Esophagus squamous epithelium (tissue), 5 donors: ENCODE data around the gene SEMA3F. TPM values are rescaled to one million over a fixed set of nuclear protein-coding genes. Genes with fewer than 3 reads are reported as not detected.

ENCODE experiments used
- DNase-seq: peaks from one replicate; lab custom pipeline; 2025; lab: John Stamatoyannopoulos, UW
- H3K27ac ChIP-seq, 4 donors: fragments of 200-600 bp; sonication (generic); one replicate each; pipeline ENCODE4 v1.5.1; 2016 to 2019; ENCODE audit warnings: mild to moderate bottlenecking in 1 of 4
- H3K27me3 ChIP-seq, 4 donors: fragments of 200-600 bp; sonication (generic); 1 replicate in 3 of 4; 2 replicates in 1 of 4; pipeline versions ENCODE4 v1.5.1 to v1.6.0; 2017 to 2021; ENCODE audit warnings: antibody characterized with exemption in 1 of 4
- H3K36me3 ChIP-seq, 3 donors: fragments of 200-600 bp; sonication (generic); one replicate each; pipeline ENCODE4 v1.5.1; 2016 to 2019
- H3K4me1 ChIP-seq, 3 donors: fragments of 200-600 bp; sonication (generic); one replicate each; pipeline ENCODE4 v1.5.1; 2017 to 2019
- H3K4me3 ChIP-seq, 4 donors: fragments of 200-600 bp; sonication (generic); 1 replicate in 3 of 4; 2 replicates in 1 of 4; pipeline ENCODE4 v1.5.1; 2016 to 2019; ENCODE audit warnings: mild to moderate bottlenecking in 2 of 4, moderate library complexity in 1 of 4
- H3K9me3 ChIP-seq, 3 donors: fragments of 200-600 bp; sonication (generic); one replicate each; pipeline ENCODE4 v1.5.1; 2016 to 2019
- CTCF ChIP-seq, 6 experiments: fragments of 450-650 bp in 4 of 6; fragments of 200-600 bp in 2 of 6; sonication (generic) in 2 of 6; IDR thresholded peaks; one replicate each; pipeline ENCODE4 v1.5.1; 2016 to 2019; ENCODE audit warnings: antibody characterized with exemption in 6 of 6, mild to moderate bottlenecking in 4 of 6, moderate library complexity in 4 of 6
- POLR2A ChIP-seq, 4 donors: fragments of 450-650 bp; IDR thresholded peaks; one replicate each; pipeline ENCODE4 v1.6.1; 2017; ENCODE audit warnings: antibody characterized with exemption in 4 of 4, mild to moderate bottlenecking in 4 of 4, moderate library complexity in 3 of 4
- WGBS, 2 donors: methylation state at CpG; one replicate each; pipeline ENCODE4 v1.1.5; 2018; 5-methylcytosine and 5-hydroxymethylcytosine counted together
- intact Hi-C: fragments of 100-400 bp; cut with DNase I; formaldehyde crosslinking; loops from one replicate; pipeline ENCODE4 v1.15.0; 2022
- total RNA-seq, 4 donors: library from RNA; depleted of rRNA; stranded (reverse); fragments of >200 nt; gene quantifications; one replicate each; pipeline ENCODE4 v1.1.0, GENCODE V29; 2016
- donor health status: DM: yes; HTN: yes; CAD: no.

The SEMA3F gene
- total RNA-seq, 4 donors from 2014 or later = 56.8 to 146 (median 109) TPM

- Histone ChIP-seq H3K27ac (no peak overlapping the region), H3K36me3 (no peaks in the 10 kb centered on the region), H3K4me3 (no peak overlapping the region), H3K9me3 (no peaks in the 10 kb centered on the region), H3K4me1 (peaks cover 9 to 26% (median 10%) of the 10 kb centered on the region in 3 donors), H3K27me3 (peaks cover 0 to 84% (median 11%) of the 10 kb centered on the region in 4 donors)
- 64 to 71% methylated on average over 6 of the region's 6 CpGs for whole genome bisulfite sequencing, 2 donors
- TF ChIP-seq CTCF (IDR thresholded peaks at IDR 0.05) = no peak
- TF ChIP-seq POLR2A (IDR thresholded peaks at IDR 0.05) = no peak
- intact Hi-C loops = no loop called here
- DNase-seq = no peak
Measured at GRCh38 chr3:50196253-50196801, 41.2 kb downstream of the SEMA3F start.

- H3K4me3 ChIP-seq = no peak overlapping the region
- no peak for TF ChIP-seq POLR2A (IDR thresholded peaks at IDR 0.05)
- TF ChIP-seq CTCF (IDR thresholded peaks at IDR 0.05) = no peak
- peaks cover 13 to 22% (median 16%) of the 10 kb centered on the region in 3 donors for H3K4me1 ChIP-seq
- no peaks in the 10 kb centered on the region for H3K36me3 ChIP-seq
- no peak overlapping the region for H3K27ac ChIP-seq
- no peaks in the 10 kb centered on the region for H3K9me3 ChIP-seq
- DNase-seq = no peak
- WGBS, 2 donors = 60% methylated on average over 2 of the region's 10 CpGs; no CpG with 5 or more reads in 1 of the 2 donors
- intact Hi-C loops = no loop called here
- H3K27me3 ChIP-seq = peaks cover 6 to 90% (median 12%) of the 10 kb centered on the region in 4 donors
Measured at GRCh38 chr3:50201573-50202315, 46.6 kb downstream of the SEMA3F start.

- WGBS, 2 donors = 73 to 82% methylated on average over 14 to 16 of the region's 16 CpGs
- intact Hi-C loops = no loop called here
- no peak for DNase-seq
- TF ChIP-seq CTCF (IDR thresholded peaks at IDR 0.05) (no peak), POLR2A (IDR thresholded peaks at IDR 0.05) (no peak)
- Histone ChIP-seq H3K4me3 (no peak overlapping the region), H3K9me3 (no peaks in the 10 kb centered on the region), H3K36me3 (no peaks in the 10 kb centered on the region), H3K27ac (no peak overlapping the region), H3K27me3 (peaks cover 6 to 92% (median 12%) of the 10 kb centered on the region in 4 donors), H3K4me1 (peaks cover 13 to 22% (median 16%) of the 10 kb centered on the region in 3 donors)
Measured at GRCh38 chr3:50202353-50203112, 47.4 kb downstream of the SEMA3F start.

GRCh38 chr3:50203113-50203808 is 48.1 kb downstream of the SEMA3F start:
- intact Hi-C loops = no loop called here
- H3K4me1 ChIP-seq = peaks cover 13 to 22% (median 16%) of the 10 kb centered on the region in 3 donors
- H3K4me3 ChIP-seq = no peak overlapping the region
- no peak overlapping the region for H3K27ac ChIP-seq
- no peaks in the 10 kb centered on the region for H3K9me3 ChIP-seq
- peaks cover 6 to 89% (median 12%) of the 10 kb centered on the region in 4 donors for H3K27me3 ChIP-seq
- DNase-seq = no peak
- no peaks in the 10 kb centered on the region for H3K36me3 ChIP-seq
- WGBS, 2 donors = 76% methylated on average over 3 to 5 of the region's 9 CpGs
- TF ChIP-seq POLR2A (IDR thresholded peaks at IDR 0.05) = no peak
- TF ChIP-seq CTCF (IDR thresholded peaks at IDR 0.05) = no peak
